Left ventricle myocardium inferior (tissue), 1 donor: ENCODE measurements around the gene MAP7. TPM values are rescaled to one million over a fixed set of nuclear protein-coding genes. Genes with fewer than 3 reads are reported as not detected.
A peak's percentile ranks its signal among the peaks of the same experiment; 100 is the strongest.

ENCODE experiments used
- DNase-seq: peaks from one replicate; pipeline ENCODE4 v3.0.0-alpha.2; 2020
- H3K27ac ChIP-seq: fragments of 200-600 bp; replicated peaks from 2 replicates; pipeline ENCODE4 v1.8.0; 2021
- H3K27me3 ChIP-seq: fragments of 200-600 bp; 2 replicates; pipeline ENCODE4 v1.8.0; 2021; ENCODE audit warnings: low read depth
- H3K36me3 ChIP-seq: fragments of 200-600 bp; 2 replicates; pipeline ENCODE4 v1.8.0; 2021
- H3K4me1 ChIP-seq: fragments of 200-600 bp; 2 replicates; pipeline ENCODE4 v1.8.0; 2021
- H3K4me3 ChIP-seq: fragments of 200-600 bp; 2 replicates; pipeline ENCODE4 v1.8.0; 2021; ENCODE audit warnings: mild to moderate bottlenecking, moderate library complexity
- H3K9me3 ChIP-seq: fragments of 200-600 bp; replicated peaks from 2 replicates; pipeline ENCODE4 v1.8.0; 2021
- CTCF ChIP-seq: fragments of 200-600 bp; IDR thresholded peaks from 2 replicates; pipeline ENCODE4 v1.8.0; 2021; ENCODE audit warnings: antibody characterized with exemption, mild to moderate bottlenecking, borderline replicate concordance
- intact Hi-C: fragments of 100-400 bp; cut with micrococcal nuclease; formaldehyde crosslinking; loops from one replicate; pipeline ENCODE4 v1.11.0; 2022
- total RNA-seq: library from RNA; stranded (reverse); fragmentation: NEBNext Ultra II Directional; extraction: Animal tissue kit (Norgen Biotek cat#: 25700); gene quantifications from one replicate; pipeline ENCODE4 v1.2.1, GENCODE V29; 2021
- donor health status: DM: no; HTN: yes; CAD: no; lungs with severe emphysema.

Gene MAP7
- total RNA-seq, 1 donor from 2014 or later, result 3.1 TPM

GRCh38 chr6:136550045-136550329, 235 bp downstream of the MAP7 start:
- Histone ChIP-seq H3K4me3 (peak overlapping the region; percentile 86), H3K27me3 (peaks cover 39% of the 10 kb centered on the region), H3K4me1 (peaks cover 21% of the 10 kb centered on the region), H3K9me3 (no peaks in the 10 kb centered on the region), H3K36me3 (no peaks in the 10 kb centered on the region), H3K27ac (no peak overlapping the region)
- peak; percentile 19 for DNase-seq
- intact Hi-C loops, result no loop called here
- TF ChIP-seq CTCF, result no peak

GRCh38 chr6:136549300-136550044, 750 bp downstream of the MAP7 start:
- TF ChIP-seq CTCF, result no peak
- Histone ChIP-seq H3K4me3 (peak overlapping the region; percentile 86), H3K36me3 (no peaks in the 10 kb centered on the region), H3K27me3 (peaks cover 39% of the 10 kb centered on the region), H3K4me1 (peaks cover 21% of the 10 kb centered on the region), H3K27ac (no peak overlapping the region), H3K9me3 (no peaks in the 10 kb centered on the region)
- DNase-seq, result no peak
- intact Hi-C loops, result no loop called here

- peaks cover 21% of the 10 kb centered on the region for H3K4me1 ChIP-seq
- no peaks in the 10 kb centered on the region for H3K9me3 ChIP-seq
- H3K27ac ChIP-seq, result no peak overlapping the region
- DNase-seq, result no peak
- H3K36me3 ChIP-seq, result no peaks in the 10 kb centered on the region
- intact Hi-C loops, result no loop called here
- TF ChIP-seq CTCF, result no peak
- no peak overlapping the region for H3K4me3 ChIP-seq
- peaks cover 39% of the 10 kb centered on the region for H3K27me3 ChIP-seq
Observed at GRCh38 chr6:136548582-136549299, 1.5 kb downstream of the MAP7 start.

GRCh38 chr6:136547871-136548270, 2.4 kb downstream of the MAP7 start:
- H3K4me1 ChIP-seq, result peaks cover 21% of the 10 kb centered on the region
- intact Hi-C loops, result no loop called here
- H3K36me3 ChIP-seq, result no peaks in the 10 kb centered on the region
- TF ChIP-seq CTCF, result no peak
- H3K4me3 ChIP-seq, result no peak overlapping the region
- no peak for DNase-seq
- no peak overlapping the region for H3K27ac ChIP-seq
- H3K9me3 ChIP-seq, result no peaks in the 10 kb centered on the region
- H3K27me3 ChIP-seq, result peaks cover 34% of the 10 kb centered on the region

GRCh38 chr6:136547336-136547735, 2.9 kb downstream of the MAP7 start:
- no peak for DNase-seq
- Histone ChIP-seq H3K9me3 (no peaks in the 10 kb centered on the region), H3K36me3 (no peaks in the 10 kb centered on the region), H3K4me1 (peaks cover 21% of the 10 kb centered on the region), H3K27ac (no peak overlapping the region), H3K27me3 (peaks cover 30% of the 10 kb centered on the region), H3K4me3 (no peak overlapping the region)
- intact Hi-C loops, result no loop called here
- TF ChIP-seq CTCF, result peak; percentile 32
